Frontal cortex (tissue), 4 donors: Measurements from ENCODE around the gene NMRK1. TPM values are rescaled to one million over a fixed set of nuclear protein-coding genes. Genes with fewer than 3 reads are reported as not detected.

Experiments used
- DNase-seq, 2 donors: peaks; one replicate each; pipeline ENCODE4 v3.0.0; 2012; ENCODE audit warnings: low spot score in 2 of 2
- FAIRE-seq: peaks from 2 replicates; lab custom pipeline; 2012; peaks lifted over from hg19 to GRCh38; lab: Jason Lieb, UNC
- total RNA-seq: library from RNA; depleted of rRNA; stranded (reverse); fragments of >200 nt; gene quantifications from one replicate; pipeline ENCODE4 v1.2.3, GENCODE V29; 2014
- donor health status: control.
- donor health status: control.
- donor health status: control.

NMRK1 gene
- total RNA-seq, 1 donor from 2014 or later, result 6.1 TPM

DNA sequence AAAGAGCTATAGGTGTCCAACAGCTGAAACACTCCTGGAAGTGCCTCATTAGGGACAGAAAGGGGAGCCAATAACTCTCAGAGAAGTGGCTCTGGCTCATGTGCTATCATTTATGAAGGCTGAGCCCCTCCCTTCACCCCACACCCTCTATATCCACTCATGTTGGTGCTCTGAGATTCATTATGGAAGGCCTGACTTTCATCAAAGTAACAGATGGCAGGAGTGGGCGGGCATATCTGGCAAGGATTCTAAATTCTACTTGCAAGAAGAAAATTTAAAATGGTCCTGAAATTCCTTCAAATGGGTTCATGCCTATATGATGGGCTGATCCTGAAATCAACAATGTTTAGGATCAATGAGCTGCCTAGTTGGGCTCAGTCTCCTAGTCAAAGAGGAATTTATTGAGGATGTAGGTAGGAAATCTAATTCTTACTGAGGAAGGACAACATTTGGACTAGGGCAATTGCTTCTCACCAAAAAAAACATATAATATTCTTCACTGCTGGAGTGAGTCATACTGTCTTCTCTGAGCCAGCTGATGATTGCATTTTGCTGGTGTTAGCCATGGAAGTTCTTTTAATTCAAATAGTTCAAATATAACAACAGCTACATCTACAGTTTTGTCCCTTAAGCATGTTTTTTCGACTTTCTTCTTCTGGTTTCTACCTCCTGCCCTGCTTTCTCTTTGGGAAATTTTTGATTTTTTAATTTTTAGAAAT is 23.5 kb downstream of the NMRK1 start:
- DNase-seq (no peak), FAIRE-seq (no peak)

DNA sequence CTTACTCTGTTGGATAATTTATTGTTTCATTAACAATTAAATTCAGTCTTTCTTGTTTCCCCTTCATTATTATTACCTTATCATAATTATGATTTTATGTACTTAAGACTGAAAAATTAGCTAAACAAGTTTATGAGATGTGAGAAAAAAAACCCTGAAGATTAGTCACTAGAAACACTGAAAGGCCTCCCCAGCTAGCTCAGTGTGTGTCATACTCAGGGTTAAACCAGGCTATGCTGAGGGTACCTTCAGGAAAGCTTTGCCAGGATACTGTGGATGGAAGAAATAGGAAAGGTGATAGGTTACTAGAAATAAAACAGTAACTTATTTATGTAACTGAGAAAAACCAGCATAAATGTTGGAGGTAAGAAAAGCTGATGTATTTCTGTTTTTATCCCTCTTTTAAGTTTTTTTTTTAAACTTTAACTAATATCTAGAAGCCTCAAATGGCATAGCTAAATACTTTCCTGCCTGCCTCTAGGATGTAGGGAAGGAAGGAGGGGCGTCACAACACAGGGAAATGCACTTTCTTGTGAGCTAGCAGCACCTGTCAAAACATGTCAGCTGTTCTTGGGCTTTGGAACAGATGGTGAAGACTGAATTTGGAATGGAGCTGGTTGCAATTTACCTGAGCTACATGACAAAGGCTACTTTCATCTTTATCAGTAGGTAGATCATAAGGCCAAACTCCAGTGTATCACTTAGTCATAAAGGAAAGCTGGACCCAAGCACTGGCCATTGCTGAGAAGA is 24.2 kb downstream of the NMRK1 start:
- DNase-seq (no peak), FAIRE-seq (no peak)

GRCh38 chr9:75061169-75061568 is 26.8 kb downstream of the NMRK1 start:
- no peak for DNase-seq
- FAIRE-seq, result no peak

GRCh38 chr9:75054368-75055001 is 33.5 kb downstream of the NMRK1 start:
- no peak for FAIRE-seq
- no peak for DNase-seq

DNA sequence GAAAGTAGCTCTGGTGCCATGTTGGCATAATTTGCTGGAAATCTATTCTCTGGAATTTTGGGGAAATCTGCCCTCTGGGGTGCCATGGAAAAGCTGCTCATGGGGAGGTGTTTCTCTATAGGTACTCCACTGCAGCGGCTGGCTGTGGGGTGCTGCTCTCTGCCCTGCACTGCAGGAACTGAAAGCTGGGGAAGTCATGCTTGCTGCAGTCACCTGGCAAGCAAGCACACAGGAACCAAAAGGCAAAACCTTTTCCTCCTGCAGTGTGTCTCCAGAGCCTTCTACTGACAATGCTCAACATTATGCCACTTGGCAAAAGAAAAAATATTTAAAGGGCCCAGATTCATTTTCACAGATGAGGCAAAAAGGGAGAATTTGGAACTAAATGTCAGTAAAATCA is 34.1 kb downstream of the NMRK1 start:
- FAIRE-seq, result no peak

DNA sequence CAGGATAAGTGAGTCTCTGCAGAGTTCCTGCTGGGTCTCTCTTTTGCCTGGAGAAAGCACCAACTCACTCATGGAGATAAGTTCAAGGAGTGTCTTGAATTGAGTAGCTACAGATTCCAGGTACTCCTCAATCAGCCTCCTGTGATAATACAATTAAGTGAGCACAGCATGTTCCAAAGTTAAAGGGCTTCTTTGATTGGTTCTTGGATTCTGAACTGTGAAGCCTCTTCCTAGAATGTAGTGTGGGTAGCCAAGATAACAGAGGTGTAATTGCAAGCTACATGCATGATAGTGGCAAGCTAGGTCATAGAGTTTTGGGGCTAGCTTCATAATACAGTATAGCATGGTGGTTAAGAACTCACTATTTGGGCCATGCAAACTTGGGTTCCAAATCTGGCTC is 36.7 kb downstream of the NMRK1 start:
- FAIRE-seq, result no peak
- DNase-seq, result no peak

More for the DNA sequence above, 34.1 kb downstream of the NMRK1 start:
- no peak for DNase-seq

DNA sequence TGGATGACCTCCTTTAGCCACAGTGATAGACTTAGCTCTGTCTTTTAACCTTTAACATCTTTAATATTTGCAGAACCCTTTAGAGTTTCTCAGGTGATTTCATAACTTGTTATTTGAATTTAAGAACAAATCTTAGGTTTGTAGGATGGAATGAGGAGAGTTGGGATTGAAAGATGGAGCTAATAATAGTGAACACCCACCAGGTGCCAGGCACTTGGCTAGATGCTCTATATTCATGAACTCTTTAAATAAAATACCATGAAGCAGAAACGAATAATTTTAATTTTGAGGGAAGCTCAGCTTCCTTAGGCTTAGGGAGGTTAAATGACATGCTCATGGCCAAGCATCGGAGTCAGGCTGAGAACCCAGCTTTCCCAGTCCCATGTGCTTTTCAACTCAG is 40.4 kb downstream of the NMRK1 start:
- DNase-seq (no peak), FAIRE-seq (no peak)

GRCh38 chr9:75046725-75047345 is 41.1 kb downstream of the NMRK1 start:
- DNase-seq (no peak), FAIRE-seq (no peak)

DNA sequence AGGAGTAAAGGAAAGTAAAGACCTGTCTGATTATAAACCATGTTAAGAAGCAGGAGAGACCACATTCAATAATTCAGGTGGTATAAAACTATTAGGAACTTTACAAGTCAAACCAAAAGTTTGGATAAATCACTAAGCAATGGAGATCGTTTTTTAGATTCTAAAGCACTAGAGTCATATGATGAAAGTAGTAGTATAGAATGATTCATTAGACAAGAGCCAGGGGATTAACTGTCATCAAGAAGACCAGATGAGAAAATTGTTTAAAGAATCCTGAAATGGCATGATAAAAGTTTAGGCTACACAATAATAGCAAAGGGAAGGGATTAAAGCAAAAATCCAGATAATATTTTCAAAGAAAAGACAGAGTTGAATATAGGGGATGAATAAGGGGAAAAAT is 46.9 kb downstream of the NMRK1 start:
- no peak for DNase-seq
- FAIRE-seq, result no peak

DNA sequence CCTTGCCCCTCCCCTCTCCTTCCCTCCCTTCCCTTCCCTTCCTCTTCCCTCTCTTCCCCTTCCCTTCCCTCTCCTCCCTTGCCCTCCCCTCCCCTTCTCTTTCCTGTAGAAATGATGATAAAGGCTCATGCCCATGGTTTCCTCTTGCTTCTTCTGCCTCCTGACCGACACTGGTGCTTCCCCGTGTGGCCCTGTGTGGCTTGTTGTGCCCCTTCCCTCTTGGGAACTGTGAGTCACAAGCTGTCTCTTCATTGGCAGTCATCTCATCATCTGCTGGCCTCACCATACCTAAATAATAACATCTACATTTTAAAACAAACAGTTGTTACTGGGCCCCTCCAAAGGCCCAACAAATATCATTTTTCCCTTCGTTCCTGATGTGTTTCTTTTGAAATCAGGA is 48.2 kb downstream of the NMRK1 start:
- no peak for DNase-seq
- no peak for FAIRE-seq

DNA sequence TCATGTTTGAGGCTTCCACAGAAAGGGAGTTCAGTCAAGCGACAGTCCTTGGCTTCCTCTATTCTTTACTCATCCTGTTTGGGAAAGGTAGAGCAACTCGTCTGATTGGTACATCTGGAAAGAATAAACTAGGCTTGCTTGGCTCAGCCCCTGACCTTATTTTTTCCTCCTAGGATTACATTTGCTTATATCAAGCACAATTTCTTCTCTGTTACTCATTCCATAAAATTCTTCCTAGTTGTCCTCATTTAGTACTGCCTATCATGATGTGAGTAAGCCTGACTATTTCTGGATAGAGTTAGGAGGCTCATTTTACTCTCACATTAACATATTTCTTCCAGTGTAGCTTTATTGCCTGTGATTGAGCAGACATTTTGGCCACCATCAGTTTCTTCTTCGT is 48.9 kb downstream of the NMRK1 start:
- DNase-seq (no peak), FAIRE-seq (no peak)

DNA sequence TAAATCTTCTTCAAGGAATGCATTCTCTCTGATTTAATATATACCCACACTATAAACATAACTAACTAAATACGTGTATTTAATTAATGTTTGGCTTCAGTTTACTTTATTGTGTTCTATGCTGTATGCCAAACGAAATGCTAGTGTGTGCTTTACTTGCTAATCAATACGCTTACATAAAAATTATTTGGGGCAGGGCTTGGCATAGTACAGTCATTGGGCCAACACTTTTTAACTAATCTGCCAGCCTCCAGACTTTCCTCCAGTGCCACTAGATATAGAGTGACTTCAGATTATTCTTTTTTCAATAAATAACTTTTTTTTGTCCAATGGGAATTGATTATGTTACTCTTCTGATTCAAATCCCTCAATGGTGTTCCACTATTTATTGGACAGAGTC is 51.2 kb downstream of the NMRK1 start:
- FAIRE-seq, result no peak
- no peak for DNase-seq

DNA sequence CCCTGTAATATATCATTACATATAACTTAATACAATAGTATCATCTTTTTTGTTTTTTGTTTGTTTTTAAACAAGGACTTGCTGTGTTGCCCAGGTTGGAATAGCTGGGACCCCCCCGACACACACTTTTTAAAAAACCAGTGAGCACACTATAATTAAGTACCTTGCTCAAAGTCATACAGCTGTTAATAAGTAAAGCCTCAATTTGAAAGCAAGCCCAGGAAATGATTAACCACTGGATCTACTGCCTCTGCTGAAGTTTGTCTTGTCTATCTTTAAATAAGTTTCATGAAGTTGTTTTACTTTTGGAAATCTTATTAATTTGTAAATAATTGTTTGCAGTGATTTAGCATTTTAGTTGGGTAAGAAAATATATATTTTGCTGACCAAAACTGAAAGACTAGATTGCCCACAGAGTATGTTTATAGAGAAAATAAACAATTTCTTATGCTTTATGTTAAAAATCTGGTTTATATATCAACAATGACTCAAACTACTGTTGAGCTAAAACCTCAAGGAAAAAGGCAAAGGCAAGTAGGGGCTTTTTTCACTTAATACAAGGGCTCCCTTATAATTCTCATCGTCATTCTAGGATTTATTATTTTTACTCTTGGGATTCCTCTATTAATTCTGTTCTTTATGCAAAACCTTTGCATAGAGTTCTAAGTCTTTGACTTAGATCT is 54.0 kb downstream of the NMRK1 start:
- FAIRE-seq, result no peak
- DNase-seq, result no peak

- FAIRE-seq, result no peak
- DNase-seq, result peak; percentile 46 to 56
Observed at GRCh38 chr9:75027187-75028107, 60.5 kb downstream of the NMRK1 start.

DNA sequence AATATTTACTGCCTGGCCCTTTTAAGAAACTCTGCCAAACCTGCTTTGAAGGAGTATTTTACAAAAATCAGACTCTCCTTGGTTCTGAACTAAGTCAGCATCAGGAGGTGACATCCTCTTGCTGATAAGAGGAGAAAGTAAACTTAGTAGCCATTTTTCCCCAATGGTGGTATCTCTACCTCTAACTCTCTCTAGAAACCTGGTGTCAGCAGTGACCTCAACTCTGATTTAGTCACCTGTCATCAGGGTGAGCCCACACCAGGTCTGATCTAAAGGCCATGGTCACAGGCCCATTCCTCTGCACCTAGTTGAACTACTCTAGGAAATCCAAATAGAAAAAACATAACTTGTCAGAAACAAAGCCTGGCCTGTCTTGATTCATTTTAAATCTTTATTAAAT is 64.1 kb downstream of the NMRK1 start:
- FAIRE-seq, result no peak
- DNase-seq, result no peak

GRCh38 chr9:75019654-75020053 is 68.3 kb downstream of the NMRK1 start:
- FAIRE-seq, result no peak
- no peak for DNase-seq

- DNase-seq (no peak), FAIRE-seq (no peak)
Observed at GRCh38 chr9:75019022-75019421, 68.9 kb downstream of the NMRK1 start.

- no peak for DNase-seq
- no peak for FAIRE-seq
Observed at GRCh38 chr9:75017378-75017777, 70.6 kb downstream of the NMRK1 start.

- FAIRE-seq (no peak), DNase-seq (no peak)
Observed at GRCh38 chr9:75013735-75014134, 74.2 kb downstream of the NMRK1 start.
